K562 (cell line): ENCODE data around the gene PGRMC2. TPM values are rescaled to one million over a fixed set of nuclear protein-coding genes. Genes with fewer than 3 reads are reported as not detected.

ENCODE experiments used
- ATAC-seq: fragments of 200-7000 bp; cut with Tn5 transposase; 3 replicates; pipeline ENCODE4 v1.9.1; 2020; ENCODE audit warnings: moderate library complexity
- BruUV-seq: library from RNA; stranded (reverse); fragments of 400-500 nt; replicated peaks from 2 replicates; lab custom pipeline; 2021; lab: Mats Ljungman, UMichigan
- CTCF ChIA-PET: fragments of 300-600 bp; formaldehyde crosslinking; extraction: SDS; loops from one replicate; lab custom pipeline; 2021; ENCODE audit warnings: low intra/inter-chr PET ratio; lab: Yijun Ruan, JAX
- POLR2A ChIA-PET: fragments of 300-600, 350-650 bp; sonication (Branson Sonifier 250); formaldehyde crosslinking; extraction: SDS; loops from one replicate; lab custom pipeline; 2021; ENCODE audit warnings: antibody characterized with exemption, inconsistent platforms; lab: Yijun Ruan, JAX
- DNase-seq, 4 experiments: peaks; one replicate each; pipeline versions ENCODE4 v3.0.0 to v3.0.0-alpha.2; 2011 to 2018; ENCODE audit warnings: low spot score in 3 of 4, mixed read lengths in 3 of 4; ENCODE audit errors: extremely low read depth in 1 of 4
- FAIRE-seq: peaks from 2 replicates; lab custom pipeline; 2011; peaks lifted over from hg19 to GRCh38; lab: Jason Lieb, UNC
- H2AFZ ChIP-seq: 2 replicates; pipeline ENCODE4 v1.6.0; 2011; ENCODE audit warnings: low read depth, low read length, control low read depth, inconsistent platforms
- H3K27ac ChIP-seq: fragments of 200-600 bp; 3 replicates; pipeline ENCODE4 v1.8.0; 2011; ENCODE audit warnings: low read depth, mild to moderate bottlenecking, control low read depth, inconsistent platforms, low read length, moderate library complexity, mixed read lengths; ENCODE audit errors: extremely low read depth
- H3K27me3 ChIP-seq, 2 experiments: fragments of 300-600 bp in 1 of 2; 2 replicates in 1 of 2; 3 replicates in 1 of 2; pipeline versions ENCODE4 v1.6.0 to v1.8.0; 2011; ENCODE audit warnings: inconsistent platforms in 2 of 2, low read length in 2 of 2, mild to moderate bottlenecking in 1 of 2, mixed read lengths in 1 of 2, moderate library complexity in 1 of 2; ENCODE audit not compliant: control insufficient read depth in 2 of 2, insufficient read depth in 2 of 2
- H3K36me3 ChIP-seq: fragments of 300-600 bp; 3 replicates; pipeline ENCODE4 v1.8.0; 2011; ENCODE audit warnings: mild to moderate bottlenecking, low read length, inconsistent platforms; ENCODE audit not compliant: control insufficient read depth, insufficient read depth
- H3K4me1 ChIP-seq, 2 experiments: fragments of 200-600 bp in 1 of 2; replicated peaks in 1 of 2; 2 replicates in 1 of 2; 3 replicates in 1 of 2; pipeline versions ENCODE4 v1.5.1 to v1.8.0; 2011; ENCODE audit warnings: inconsistent platforms in 2 of 2, low read length in 2 of 2, mild to moderate bottlenecking in 1 of 2, mixed read lengths in 1 of 2, moderate library complexity in 1 of 2; ENCODE audit not compliant: control insufficient read depth in 2 of 2, insufficient read depth in 2 of 2
- H3K4me2 ChIP-seq: 2 replicates; pipeline ENCODE4 v1.6.1; 2011; ENCODE audit warnings: low read length, control low read depth, inconsistent platforms, mixed read lengths; ENCODE audit not compliant: insufficient read depth
- H3K4me3 ChIP-seq: fragments of 200-600 bp; sonication (generic), shearing (Covaris generic); 2 replicates; pipeline ENCODE4 v1.5.1; 2016; ENCODE audit warnings: control low read depth, inconsistent platforms
- H3K79me2 ChIP-seq: fragments of 200-600 bp; 3 replicates; pipeline ENCODE4 v1.8.0; 2011; ENCODE audit warnings: low read length, inconsistent platforms; ENCODE audit not compliant: control insufficient read depth, insufficient read depth
- H3K9ac ChIP-seq, 2 experiments: 2 replicates each; pipeline versions ENCODE4 v1.6.0 to v1.6.1; 2011; ENCODE audit warnings: low read depth in 2 of 2, low read length in 2 of 2, control low read depth in 1 of 2, inconsistent platforms in 1 of 2, mild to moderate bottlenecking in 1 of 2, mixed read lengths in 1 of 2; ENCODE audit not compliant: insufficient read depth in 1 of 2
- H3K9me1 ChIP-seq: one replicate; pipeline ENCODE4 v1.6.0; 2011; ENCODE audit warnings: inconsistent platforms, mild to moderate bottlenecking, low read length, moderate library complexity; ENCODE audit not compliant: control insufficient read depth, insufficient read depth
- H3K9me3 ChIP-seq: replicated peaks from 2 replicates; pipeline ENCODE4 v1.5.1; 2011; ENCODE audit warnings: low read depth, low read length, inconsistent platforms; ENCODE audit not compliant: control insufficient read depth, insufficient read depth
- H4K20me1 ChIP-seq: replicated peaks from 2 replicates; pipeline ENCODE4 v1.6.1; 2011; ENCODE audit warnings: low read length, inconsistent platforms, mixed read lengths; ENCODE audit not compliant: control insufficient read depth, insufficient read depth
- CREB5 ChIP-seq: fragments of 250-450 bp; sonication (Bioruptor Pico); IDR thresholded peaks from 2 replicates; pipeline ENCODE4 v1.5.0; 2020; ENCODE audit warnings: mild to moderate bottlenecking
- MAFF ChIP-seq: IDR thresholded peaks from 2 replicates; pipeline ENCODE4 v1.6.1; 2012; ENCODE audit warnings: low read length, improper control_type of control experiment
- MLX ChIP-seq, 2 experiments: fragments of 450-650 bp in 1 of 2; sonication (generic) in 1 of 2; formaldehyde crosslinking; conservative IDR thresholded peaks; 2 replicates each; pipeline versions ENCODE4 v1.4.0 to v1.8.1; 2020 to 2022; ENCODE audit warnings: mild to moderate bottlenecking in 1 of 2, missing genetic modification reagents in 1 of 2
- NCOA4 ChIP-seq: fragments of 450-650 bp; IDR thresholded peaks from 2 replicates; pipeline ENCODE4 v1.6.1; 2018; ENCODE audit warnings: mild to moderate bottlenecking; ENCODE audit not compliant: partially characterized antibody
- NFE2 ChIP-seq: IDR thresholded peaks from 2 replicates; pipeline ENCODE4 v1.6.1; 2014; ENCODE audit warnings: antibody characterized with exemption, low read depth
- RBFOX2 ChIP-seq: fragments of 200-400 bp; formaldehyde crosslinking; IDR thresholded peaks from 2 replicates; pipeline ENCODE4 v1.6.1; 2017; ENCODE audit warnings: low read depth, mild to moderate bottlenecking, low read length, moderate library complexity
- SRSF9 ChIP-seq: fragments of 200-400 bp; formaldehyde crosslinking; IDR thresholded peaks from 2 replicates; pipeline ENCODE4 v1.6.1; 2017; ENCODE audit warnings: low read depth, low read length, borderline replicate concordance
- TOE1 ChIP-seq, 2 experiments: fragments of 450-650 bp in 1 of 2; sonication (generic) in 1 of 2; formaldehyde crosslinking in 1 of 2; IDR thresholded peaks; 2 replicates each; pipeline versions ENCODE4 v1.7.1 to v1.8.0; 2016 to 2022; ENCODE audit warnings: borderline replicate concordance in 2 of 2, mild to moderate bottlenecking in 2 of 2, antibody characterized with exemption in 1 of 2, inconsistent platforms in 1 of 2, low read depth in 1 of 2, missing genetic modification reagents in 1 of 2, moderate library complexity in 1 of 2
- ZC3H8 ChIP-seq: fragments of 450-650 bp; IDR thresholded peaks from 2 replicates; pipeline ENCODE4 v1.6.1; 2017
- ZNF280B ChIP-seq: fragments of 250-450 bp; sonication (Bioruptor Pico); IDR thresholded peaks from 2 replicates; pipeline ENCODE4 v1.5.1; 2021; ENCODE audit warnings: mild to moderate bottlenecking
- ZNF518B ChIP-seq: fragments of 250-450 bp; sonication (Bioruptor Pico); IDR thresholded peaks from 2 replicates; pipeline ENCODE4 v1.5.0; 2021; ENCODE audit warnings: mild to moderate bottlenecking, moderate library complexity
- WGBS: fragments of 100-300 bp; shearing (Covaris generic); methylation state at CpG from one replicate; pipeline ENCODE4 v1.1.6; 2016; ENCODE audit warnings: low coverage, mixed read lengths; ENCODE audit not compliant: insufficient coverage; ENCODE audit errors: missing lambda C conversion rate; 5-methylcytosine and 5-hydroxymethylcytosine counted together
- in situ Hi-C: fragments of 300-500 bp; cut with MboI; formaldehyde crosslinking; loops from 4 replicates; pipeline ENCODE4 v1.15.0; 2018; ENCODE audit warnings: inconsistent platforms, mixed read lengths
- intact Hi-C: fragments of 100-400 bp; cut with micrococcal nuclease; formaldehyde crosslinking; loops from 2 replicates; pipeline ENCODE4 v1.14.2; 2022
- polyA plus RNA-seq, 8 experiments: library from polyadenylated mRNA; depleted of rRNA in 4 of 8; stranded (reverse) in 5 of 8; unstranded in 3 of 8; fragments of >200 nt; fragmentation: Nextera tagmentation in 2 of 8; fragmentation: Illumina TruSeq in 1 of 8; extraction: Ambion mirVana in 2 of 8; extraction: Trizol in 1 of 8; gene quantifications; 2 replicates each; pipeline versions ENCODE4 v1.2.1 to v1.2.3, GENCODE V29; 2011 to 2014; ENCODE audit warnings: inconsistent platforms in 1 of 8, missing spikeins in 1 of 8
- total RNA-seq, 7 experiments: library from RNA; depleted of rRNA in 6 of 7; stranded (reverse); fragments of >200 nt in 6 of 7; fragmentation: Illumina TruSeq in 2 of 7; extraction: Trizol in 2 of 7; gene quantifications; 2 replicates each; pipeline versions ENCODE4 v1.2.1 to v1.2.3, GENCODE V29; 2011 to 2021; ENCODE audit warnings: low replicate concordance in 1 of 7

PGRMC2 gene
- total and polyA plus RNA-seq, 9 of the 15 experiments (the other 6 are each of a cell fraction or from before 2014, with no cell fraction given) = 12.4 to 81.3 (median 22.7) TPM

- in situ Hi-C loops (no loop called here), intact Hi-C loops (no loop called here)
- ChIA-PET CTCF (no interaction called here), POLR2A (interaction anchor here (0.7 kb wide), 1 partner anchor 8 kb away, joined by 3 read pairs; no protein-coding TSS in a partner anchor)
- Histone ChIP-seq H3K9me1 (no peaks in the 10 kb centered on the region), H3K79me2 (no peaks in the 10 kb centered on the region), H2AFZ (no peak overlapping the region), H3K9ac (no peak overlapping the region), H3K4me3 (no peak overlapping the region), H3K27me3 (no peaks in the 10 kb centered on the region), H3K4me2 (no peak overlapping the region), H4K20me1 (no peaks in the 10 kb centered on the region), H3K36me3 (no peaks in the 10 kb centered on the region), H3K27ac (no peak overlapping the region), H3K4me1 (peaks cover 0 to 23% of the 10 kb centered on the region in 2 experiments; a peak in 2 of 5 replicates), H3K9me3 (no peaks in the 10 kb centered on the region)
- DNase-seq (no peak), FAIRE-seq (no peak), ATAC-seq (no peak)
- BruUV-seq = no TSS peak
- WGBS = 91% methylated on average over 3 of the region's 3 CpGs
- TF ChIP-seq ZNF280B (CRISPR knock-in tag) = no peak
- no peak for TF ChIP-seq RBFOX2
- no peak for TF ChIP-seq NCOA4
- TF ChIP-seq SRSF9 = no peak
- TF ChIP-seq NFE2 = no peak
- no peak for TF ChIP-seq TOE1 (IDR thresholded peaks at IDR 0.05; ENCODE audit: borderline replicate concordance)
- TF ChIP-seq TOE1 (CRISPR knock-in tag; IDR thresholded peaks at IDR 0.05; ENCODE audit: borderline replicate concordance, low read depth) = no peak
- TF ChIP-seq ZC3H8 = no peak
- TF ChIP-seq CREB5 = no peak
- TF ChIP-seq MAFF = no peak
- TF ChIP-seq MLX (CRISPR knock-in tag; conservative IDR thresholded peaks at IDR 0.05) = no peak
- TF ChIP-seq ZNF518B = no peak
These were observed 47.9 kb upstream of the PGRMC2 start for GRCh38 chr4:128335541-128335940.
